Glutamatergic neuron (in vitro differentiated cells): ENCODE data around the gene F2R. TPM values are rescaled to one million over a fixed set of nuclear protein-coding genes. Genes with fewer than 3 reads are reported as not detected.

ENCODE experiments used
- DNase-seq: peaks from one replicate; pipeline ENCODE4 v3.0.0; 2022
- H3K27ac Mint-ChIP-seq: one replicate; pipeline ENCODE4 v1.8.0; 2020; ENCODE audit warnings: mild to moderate bottlenecking, mixed read lengths, inconsistent platforms; ENCODE audit not compliant: unreplicated experiment
- H3K27me3 Mint-ChIP-seq: one replicate; pipeline ENCODE4 v1.8.0; 2020; ENCODE audit warnings: mild to moderate bottlenecking, moderate library complexity, mixed read lengths, inconsistent platforms; ENCODE audit not compliant: unreplicated experiment
- H3K36me3 Mint-ChIP-seq: one replicate; pipeline ENCODE4 v1.8.0; 2020; ENCODE audit warnings: mild to moderate bottlenecking, mixed read lengths, inconsistent platforms; ENCODE audit not compliant: unreplicated experiment
- H3K4me1 Mint-ChIP-seq: one replicate; pipeline ENCODE4 v1.8.0; 2020; ENCODE audit warnings: mild to moderate bottlenecking, low read depth, mixed read lengths, inconsistent platforms; ENCODE audit not compliant: unreplicated experiment
- H3K4me3 Mint-ChIP-seq: one replicate; pipeline ENCODE4 v1.8.0; 2020; ENCODE audit warnings: mild to moderate bottlenecking, mixed read lengths, inconsistent platforms; ENCODE audit not compliant: unreplicated experiment
- H3K9me3 Mint-ChIP-seq: one replicate; pipeline ENCODE4 v1.8.0; 2020; ENCODE audit warnings: mild to moderate bottlenecking, moderate library complexity, mixed read lengths, inconsistent platforms; ENCODE audit not compliant: unreplicated experiment
- CTCF ChIP-seq: fragments of 200-600 bp; sonication (generic); IDR thresholded peaks from one replicate; pipeline ENCODE4 v1.5.0; 2021; ENCODE audit not compliant: partially characterized antibody, unreplicated experiment
- total RNA-seq: library from RNA; stranded (reverse); fragmentation: NEBNext Ultra II Directional; extraction: Animal tissue kit (Norgen Biotek cat#: 25700); gene quantifications from one replicate; pipeline ENCODE4 v1.2.1, GENCODE V29; 2021; ENCODE audit not compliant: unreplicated experiment

Gene F2R
- total RNA-seq, 1 donor from 2014 or later, result 59.3 TPM

DNA sequence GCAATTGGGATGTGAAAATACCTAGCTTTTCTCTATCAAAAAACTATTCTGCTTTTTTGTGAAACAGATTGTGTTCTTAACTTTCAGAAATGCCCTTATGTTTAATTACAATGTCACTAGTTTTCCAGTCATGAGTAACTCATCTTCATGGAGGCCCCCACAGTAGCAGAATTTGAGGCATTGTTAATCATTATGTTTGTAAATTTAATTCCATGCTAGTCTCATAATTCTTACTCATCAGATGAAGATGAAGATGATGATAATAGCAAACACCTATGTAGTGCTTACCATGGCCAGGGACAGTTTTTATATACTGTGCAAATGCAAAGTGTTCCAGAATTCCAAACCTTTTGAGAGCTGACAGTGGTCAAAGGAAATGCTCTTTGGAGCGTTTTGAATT lies 27.7 kb upstream of the F2R start:
- Mint-ChIP-seq H3K4me3 (no peak overlapping the region), H3K4me1 (no peaks in the 10 kb centered on the region)

DNA sequence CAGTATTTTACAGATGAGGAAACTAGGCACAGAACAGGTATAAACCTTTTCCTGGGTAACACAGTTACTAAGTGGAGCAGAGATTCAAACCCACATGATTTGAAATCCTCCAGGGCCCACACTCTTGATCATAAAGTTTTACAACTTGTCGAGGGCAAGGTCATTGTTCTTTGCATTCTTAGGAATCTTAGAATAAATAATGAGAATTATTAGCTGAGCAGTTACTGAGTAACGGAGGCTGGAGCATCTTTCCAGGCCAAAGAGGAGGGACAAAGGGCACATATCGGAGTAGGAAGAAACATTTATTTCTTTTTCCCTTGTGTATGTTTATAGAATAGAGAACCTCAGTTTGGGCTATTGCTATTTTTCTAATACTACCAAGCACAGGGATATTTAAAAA lies 27.1 kb upstream of the F2R start:
- H3K36me3 Mint-ChIP-seq, result no peaks in the 10 kb centered on the region
- H3K4me1 Mint-ChIP-seq, result no peaks in the 10 kb centered on the region
- no peak overlapping the region for H3K27ac Mint-ChIP-seq
- H3K27me3 Mint-ChIP-seq, result no peaks in the 10 kb centered on the region
- no peaks in the 10 kb centered on the region for H3K9me3 Mint-ChIP-seq
- no peak for DNase-seq
- no peak for TF ChIP-seq CTCF
- no peak overlapping the region for H3K4me3 Mint-ChIP-seq

More for the DNA sequence above, 27.7 kb upstream of the F2R start:
- no peak for TF ChIP-seq CTCF
- H3K9me3 Mint-ChIP-seq, result no peaks in the 10 kb centered on the region
- no peak overlapping the region for H3K27ac Mint-ChIP-seq
- no peak for DNase-seq
- no peaks in the 10 kb centered on the region for H3K27me3 Mint-ChIP-seq
- H3K36me3 Mint-ChIP-seq, result no peaks in the 10 kb centered on the region

- no peak for DNase-seq
- no peaks in the 10 kb centered on the region for H3K4me1 Mint-ChIP-seq
- H3K27me3 Mint-ChIP-seq, result no peaks in the 10 kb centered on the region
- no peaks in the 10 kb centered on the region for H3K9me3 Mint-ChIP-seq
- TF ChIP-seq CTCF, result no peak
- H3K27ac Mint-ChIP-seq, result no peak overlapping the region
- no peak overlapping the region for H3K4me3 Mint-ChIP-seq
- H3K36me3 Mint-ChIP-seq, result no peaks in the 10 kb centered on the region
Measured at GRCh38 chr5:76689321-76690036, 26.4 kb upstream of the F2R start.

DNA sequence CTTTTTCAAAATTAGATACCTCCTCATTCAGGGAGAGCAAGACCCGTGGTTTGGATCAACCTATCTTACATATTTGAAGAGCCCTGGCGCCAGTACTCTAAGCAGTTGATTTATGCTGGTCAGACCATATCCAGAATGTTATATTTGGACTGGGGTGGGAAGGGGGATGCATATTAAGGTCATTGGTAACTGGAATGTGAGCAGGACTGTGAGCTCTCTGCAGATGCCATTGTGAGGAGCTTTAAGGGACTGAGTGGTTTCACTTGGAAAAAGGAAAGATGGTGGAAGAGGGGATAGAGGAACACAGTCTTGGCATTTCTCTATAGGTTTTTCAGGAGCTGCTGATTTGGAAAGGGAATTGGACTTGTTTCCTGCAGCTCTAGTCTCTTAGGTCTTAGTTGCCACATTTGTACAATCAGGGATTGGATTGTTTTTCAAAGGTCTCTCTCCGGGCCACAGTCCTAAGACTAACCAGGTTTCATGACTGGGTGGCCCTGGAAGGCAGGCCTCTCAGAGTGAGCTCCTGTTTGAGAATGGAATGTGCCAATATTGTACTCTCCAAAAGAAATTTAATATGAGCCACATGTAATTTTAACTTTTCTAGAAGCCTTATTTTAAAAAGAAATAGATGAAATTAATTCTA lies 25.8 kb upstream of the F2R start:
- Mint-ChIP-seq H3K4me3 (no peak overlapping the region), H3K4me1 (no peaks in the 10 kb centered on the region), H3K27ac (no peak overlapping the region), H3K36me3 (no peaks in the 10 kb centered on the region), H3K9me3 (no peaks in the 10 kb centered on the region), H3K27me3 (no peaks in the 10 kb centered on the region)
- no peak for DNase-seq
- TF ChIP-seq CTCF, result no peak
